ENCODE data around the gene KCNIP2.

KCNIP2 gene

GRCh38 chr10:101838416-101838970 is 5.1 kb downstream of the KCNIP2 start:
- no peaks in the 10 kb centered on the region for H3K9me3 ChIP-seq (ENCODE audit: insufficient read depth, low read length)
- no peak for DNase-seq (ENCODE audit: low read depth, low spot score)
- no peak overlapping the region for H3K9ac ChIP-seq (ENCODE audit: insufficient read length, low read depth)
- TF ChIP-seq YY1 (IDR thresholded peaks at IDR 0.05; ENCODE audit: insufficient read depth, insufficient read length): no peak
- peaks cover 10% of the 10 kb centered on the region for H3K4me1 ChIP-seq (ENCODE audit: insufficient read depth, insufficient read length)
- H3K27me3 ChIP-seq (ENCODE audit: insufficient read depth, insufficient read length): peaks cover 22% of the 10 kb centered on the region
- H3K36me3 ChIP-seq (ENCODE audit: insufficient read depth, insufficient read length, low read length): no peaks in the 10 kb centered on the region
- H3K4me3 ChIP-seq (ENCODE audit: insufficient read length, low read depth): no peak overlapping the region

DNA sequence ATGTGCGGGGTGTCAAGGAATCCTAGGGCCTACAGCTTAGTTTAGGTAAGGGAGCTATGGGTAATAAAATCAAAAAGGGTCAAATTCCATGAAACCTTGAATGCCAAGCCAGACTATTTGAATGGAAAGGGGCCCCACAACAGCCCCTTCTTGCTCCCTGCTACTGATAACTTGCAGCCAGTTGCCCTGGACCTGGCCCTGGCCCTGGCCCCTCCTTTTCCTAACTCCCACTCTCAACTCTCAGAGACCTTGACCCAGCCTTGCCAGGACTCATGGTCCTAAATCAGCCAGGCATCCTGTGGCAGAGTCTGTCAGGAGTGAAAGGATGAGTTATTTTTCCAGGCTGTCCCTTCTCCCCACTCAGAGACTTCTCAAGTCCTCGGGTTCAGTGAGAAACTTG is 5.9 kb downstream of the KCNIP2 start:
- Histone ChIP-seq H3K4me1 (ENCODE audit: insufficient read depth, insufficient read length) (peaks cover 7% of the 10 kb centered on the region), H3K9me3 (ENCODE audit: insufficient read depth, low read length) (no peaks in the 10 kb centered on the region), H3K9ac (ENCODE audit: insufficient read length, low read depth) (no peak overlapping the region), H3K36me3 (ENCODE audit: insufficient read depth, insufficient read length, low read length) (no peaks in the 10 kb centered on the region), H3K27me3 (ENCODE audit: insufficient read depth, insufficient read length) (peaks cover 16% of the 10 kb centered on the region), H3K4me3 (ENCODE audit: insufficient read length, low read depth) (no peak overlapping the region)
- TF ChIP-seq SUZ12 (IDR thresholded peaks at IDR 0.05; ENCODE audit: extremely low read depth, insufficient read depth, insufficient read length) (no peak), ZNF274 (IDR thresholded peaks at IDR 0.05; ENCODE audit: low read depth, low read length) (no peak), YY1 (IDR thresholded peaks at IDR 0.05; ENCODE audit: insufficient read depth, insufficient read length) (no peak)
- no peak for DNase-seq (ENCODE audit: low read depth, low spot score)

DNA sequence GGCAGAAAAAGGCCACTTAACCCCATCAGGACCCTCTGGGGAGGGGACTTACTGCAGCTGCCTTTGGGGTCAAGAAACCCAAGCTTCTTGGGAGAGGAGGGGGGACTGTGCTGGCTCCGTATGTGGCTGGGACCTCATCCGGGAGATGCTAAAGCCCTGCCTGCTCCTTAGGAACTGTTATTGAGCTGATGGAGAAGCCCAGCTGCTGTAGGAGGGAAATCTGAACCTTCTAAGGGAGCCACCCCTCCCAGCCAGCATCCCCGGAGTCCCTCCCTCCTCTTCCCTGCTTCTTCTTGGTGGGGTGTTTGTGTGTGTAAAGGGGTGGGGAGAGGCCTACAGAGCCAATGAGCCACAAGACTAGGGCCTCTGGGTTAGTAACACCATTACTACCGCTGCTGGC is 8.2 kb downstream of the KCNIP2 start:
- no peak overlapping the region for H3K4me3 ChIP-seq (ENCODE audit: insufficient read length, low read depth)
- no peak for DNase-seq (ENCODE audit: low read depth, low spot score)
- peaks cover 4% of the 10 kb centered on the region for H3K4me1 ChIP-seq (ENCODE audit: insufficient read depth, insufficient read length)
- H3K9me3 ChIP-seq (ENCODE audit: insufficient read depth, low read length): no peaks in the 10 kb centered on the region
- H3K27me3 ChIP-seq (ENCODE audit: insufficient read depth, insufficient read length): no peaks in the 10 kb centered on the region
- no peaks in the 10 kb centered on the region for H3K36me3 ChIP-seq (ENCODE audit: insufficient read depth, insufficient read length, low read length)
- no peak overlapping the region for H3K9ac ChIP-seq (ENCODE audit: insufficient read length, low read depth)
- TF ChIP-seq SUZ12 (IDR thresholded peaks at IDR 0.05; ENCODE audit: extremely low read depth, insufficient read depth, insufficient read length) (no peak), YY1 (IDR thresholded peaks at IDR 0.05; ENCODE audit: insufficient read depth, insufficient read length) (no peak), ZNF274 (IDR thresholded peaks at IDR 0.05; ENCODE audit: low read depth, low read length) (no peak)

- Histone ChIP-seq H3K36me3 (ENCODE audit: insufficient read depth, insufficient read length, low read length) (no peaks in the 10 kb centered on the region), H3K4me1 (ENCODE audit: insufficient read depth, insufficient read length) (peaks cover 5% of the 10 kb centered on the region), H3K9me3 (ENCODE audit: insufficient read depth, low read length) (no peaks in the 10 kb centered on the region), H3K4me3 (ENCODE audit: insufficient read length, low read depth) (no peak overlapping the region), H3K27me3 (ENCODE audit: insufficient read depth, insufficient read length) (no peaks in the 10 kb centered on the region), H3K9ac (ENCODE audit: insufficient read length, low read depth) (no peak overlapping the region)
- no peak for TF ChIP-seq ZNF274 (IDR thresholded peaks at IDR 0.05; ENCODE audit: low read depth, low read length)
- TF ChIP-seq SUZ12 (IDR thresholded peaks at IDR 0.05; ENCODE audit: extremely low read depth, insufficient read depth, insufficient read length): no peak
- no peak for TF ChIP-seq YY1 (IDR thresholded peaks at IDR 0.05; ENCODE audit: insufficient read depth, insufficient read length)
- no peak for DNase-seq (ENCODE audit: low read depth, low spot score)
Observed at GRCh38 chr10:101834341-101834740, 9.3 kb downstream of the KCNIP2 start.

GRCh38 chr10:101833466-101833865 is 10.1 kb downstream of the KCNIP2 start:
- Histone ChIP-seq H3K36me3 (ENCODE audit: insufficient read depth, insufficient read length, low read length) (no peaks in the 10 kb centered on the region), H3K4me3 (ENCODE audit: insufficient read length, low read depth) (no peak overlapping the region), H3K9me3 (ENCODE audit: insufficient read depth, low read length) (no peaks in the 10 kb centered on the region), H3K27me3 (ENCODE audit: insufficient read depth, insufficient read length) (no peaks in the 10 kb centered on the region), H3K4me1 (ENCODE audit: insufficient read depth, insufficient read length) (peaks cover 5% of the 10 kb centered on the region), H3K9ac (ENCODE audit: insufficient read length, low read depth) (no peak overlapping the region)
- TF ChIP-seq SUZ12 (IDR thresholded peaks at IDR 0.05; ENCODE audit: extremely low read depth, insufficient read depth, insufficient read length) (no peak), ZNF274 (IDR thresholded peaks at IDR 0.05; ENCODE audit: low read depth, low read length) (no peak)
- no peak for DNase-seq (ENCODE audit: low read depth, low spot score)

DNA sequence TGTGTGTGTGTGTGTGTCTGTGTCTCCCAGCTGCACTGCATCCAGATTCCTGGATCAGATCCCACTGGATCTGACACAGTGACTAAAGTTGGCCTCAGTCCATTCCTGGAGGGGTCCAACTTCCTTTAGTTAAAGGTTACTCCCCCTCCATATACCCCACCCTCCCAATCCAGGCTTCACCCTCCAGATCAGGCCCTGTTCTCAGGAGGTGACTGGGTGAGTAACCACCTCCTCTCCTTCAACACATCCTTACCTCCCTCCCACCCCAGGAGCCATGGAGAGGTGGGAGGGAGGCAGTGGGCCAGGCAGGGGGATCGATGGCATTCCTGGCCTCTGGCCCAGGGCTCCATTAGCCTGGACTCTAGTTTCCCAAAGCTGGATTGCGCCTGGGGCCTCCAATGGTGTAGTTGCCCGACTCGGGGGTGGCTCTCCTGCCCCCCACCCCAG is 11.3 kb downstream of the KCNIP2 start:
- H3K36me3 ChIP-seq (ENCODE audit: insufficient read depth, insufficient read length, low read length): no peaks in the 10 kb centered on the region
- H3K9me3 ChIP-seq (ENCODE audit: insufficient read depth, low read length): no peaks in the 10 kb centered on the region
- no peak for DNase-seq (ENCODE audit: low read depth, low spot score)
- no peak overlapping the region for H3K4me3 ChIP-seq (ENCODE audit: insufficient read length, low read depth)
- no peak for TF ChIP-seq SUZ12 (IDR thresholded peaks at IDR 0.05; ENCODE audit: extremely low read depth, insufficient read depth, insufficient read length)
- TF ChIP-seq YY1 (IDR thresholded peaks at IDR 0.05; ENCODE audit: insufficient read depth, insufficient read length): no peak
- TF ChIP-seq ZNF274 (IDR thresholded peaks at IDR 0.05; ENCODE audit: low read depth, low read length): no peak
- H3K9ac ChIP-seq (ENCODE audit: insufficient read length, low read depth): no peak overlapping the region
- H3K27me3 ChIP-seq (ENCODE audit: insufficient read depth, insufficient read length): no peaks in the 10 kb centered on the region
- peaks cover 5% of the 10 kb centered on the region for H3K4me1 ChIP-seq (ENCODE audit: insufficient read depth, insufficient read length)

DNA sequence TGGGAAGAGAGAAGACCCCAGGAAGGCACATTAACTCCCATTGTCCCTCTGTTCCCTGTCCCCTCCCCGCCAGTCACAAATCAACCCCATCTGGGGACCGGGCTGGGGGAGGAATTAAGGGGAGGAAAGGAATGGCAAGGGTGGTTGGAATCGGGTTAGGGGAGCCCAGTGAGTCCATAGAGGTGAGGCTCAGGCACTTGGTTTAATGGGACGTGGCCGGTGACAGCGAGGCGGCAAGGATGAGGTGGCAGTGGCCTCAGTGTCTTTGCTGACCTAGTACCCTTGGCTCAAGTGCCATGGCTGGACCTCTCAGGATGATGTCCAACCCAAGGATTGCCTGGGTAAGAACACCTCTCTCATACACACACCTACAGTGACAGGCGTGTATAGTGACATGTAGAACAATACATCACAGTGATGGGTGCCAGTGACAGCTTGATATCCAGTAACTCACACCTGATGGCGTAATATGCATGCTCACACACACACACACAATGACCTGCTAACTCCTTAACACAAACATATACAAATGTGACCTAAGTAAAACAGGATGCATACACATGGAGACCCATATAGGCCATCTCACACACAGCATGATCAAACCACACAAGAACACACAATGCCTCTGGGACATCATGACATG is 12.3 kb downstream of the KCNIP2 start:
- no peak for DNase-seq (ENCODE audit: low read depth, low spot score)
- Histone ChIP-seq H3K27me3 (ENCODE audit: insufficient read depth, insufficient read length) (no peaks in the 10 kb centered on the region), H3K4me3 (ENCODE audit: insufficient read length, low read depth) (peak overlapping the region; percentile 47), H3K36me3 (ENCODE audit: insufficient read depth, insufficient read length, low read length) (no peaks in the 10 kb centered on the region), H3K9ac (ENCODE audit: insufficient read length, low read depth) (no peak overlapping the region), H3K4me1 (ENCODE audit: insufficient read depth, insufficient read length) (peaks cover 5% of the 10 kb centered on the region), H3K9me3 (ENCODE audit: insufficient read depth, low read length) (no peaks in the 10 kb centered on the region)
- no peak for TF ChIP-seq YY1 (IDR thresholded peaks at IDR 0.05; ENCODE audit: insufficient read depth, insufficient read length)
- TF ChIP-seq ZNF274 (IDR thresholded peaks at IDR 0.05; ENCODE audit: low read depth, low read length): no peak
- no peak for TF ChIP-seq SUZ12 (IDR thresholded peaks at IDR 0.05; ENCODE audit: extremely low read depth, insufficient read depth, insufficient read length)
